ENCODE data around the gene EBI3. TPM values are rescaled to one million over a fixed set of nuclear protein-coding genes. Genes with fewer than 3 reads are reported as not detected.
"Not testable (repeated sequence)": the region's sequence is repeated elsewhere in the genome, so short reads cannot be mapped to it uniquely, and the experiment has no call there.

The EBI3 gene
- total RNA-seq, 4 donors from 2014 or later = 0.27 to 5.0 (median 0.44) TPM

GRCh38 chr19:4215807-4216206 is 13.5 kb upstream of the EBI3 start:
- Histone ChIP-seq H3K27me3 (peaks cover 0 to 22% (median 0%) of the 10 kb centered on the region in 4 donors), H3K36me3 (no peaks in the 10 kb centered on the region), H3K27ac (no peak overlapping the region), H3K4me3 (no peak overlapping the region), H3K4me1 (peaks cover 0 to 3% (median 0%) of the 10 kb centered on the region in 3 donors), H3K9me3 (no peaks in the 10 kb centered on the region)
- intact Hi-C loops (cut with DNase I) = no loop called here
- no peak for DNase-seq
- TF ChIP-seq CTCF (IDR thresholded peaks at IDR 0.05) = no peak
- TF ChIP-seq POLR2A (IDR thresholded peaks at IDR 0.05) = no peak
- WGBS, 2 donors = 47 to 54% methylated on average over 7 to 8 of the region's 10 CpGs

- no peak overlapping the region for H3K4me3 ChIP-seq
- H3K4me1 ChIP-seq = peaks cover 0 to 3% (median 0%) of the 10 kb centered on the region in 3 donors
- TF ChIP-seq CTCF (IDR thresholded peaks at IDR 0.05) = no peak
- TF ChIP-seq POLR2A (IDR thresholded peaks at IDR 0.05) = no peak
- intact Hi-C loops (cut with DNase I) = no loop called here
- peaks cover 0 to 15% (median 0%) of the 10 kb centered on the region in 4 donors for H3K27me3 ChIP-seq
- WGBS, 2 donors = 74 to 75% methylated on average over 6 of the region's 6 CpGs
- H3K9me3 ChIP-seq = no peaks in the 10 kb centered on the region
- H3K36me3 ChIP-seq = no peaks in the 10 kb centered on the region
- no peak for DNase-seq
- H3K27ac ChIP-seq = no peak overlapping the region
Measured at GRCh38 chr19:4216846-4217245, 12.5 kb upstream of the EBI3 start.

GRCh38 chr19:4217429-4218264 is 11.7 kb upstream of the EBI3 start:
- TF ChIP-seq CTCF (IDR thresholded peaks at IDR 0.05) (no peak), POLR2A (IDR thresholded peaks at IDR 0.05) (no peak)
- peaks cover 0 to 7% (median 0%) of the 10 kb centered on the region in 4 donors for H3K27me3 ChIP-seq
- H3K9me3 ChIP-seq = no peaks in the 10 kb centered on the region
- H3K27ac ChIP-seq = no peak overlapping the region
- no peak for DNase-seq
- intact Hi-C loops (cut with DNase I) = no loop called here
- 91 to 94% methylated on average over 5 to 46 of the region's 81 CpGs for WGBS, 2 donors
- no peaks in the 10 kb centered on the region for H3K36me3 ChIP-seq
- H3K4me1 ChIP-seq = no peaks in the 10 kb centered on the region
- H3K4me3 ChIP-seq = no peak overlapping the region

GRCh38 chr19:4218523-4218922 is 10.8 kb upstream of the EBI3 start:
- H3K27ac ChIP-seq; H3K4me3 ChIP-seq; DNase-seq; H3K4me1 ChIP-seq; H3K9me3 ChIP-seq; H3K36me3 ChIP-seq; intact Hi-C loops (cut with DNase I); H3K27me3 ChIP-seq: not testable (repeated sequence)
- 100% methylated on average over 1 of the region's 1 CpG for WGBS, 2 donors

GRCh38 chr19:4220188-4220587 is 9.1 kb upstream of the EBI3 start:
- TF ChIP-seq POLR2A (IDR thresholded peaks at IDR 0.05) (no peak), CTCF (IDR thresholded peaks at IDR 0.05) (no peak)
- Histone ChIP-seq H3K27ac (no peak overlapping the region), H3K4me3 (no peak overlapping the region), H3K4me1 (no peaks in the 10 kb centered on the region), H3K9me3 (no peaks in the 10 kb centered on the region), H3K27me3 (no peaks in the 10 kb centered on the region), H3K36me3 (no peaks in the 10 kb centered on the region)
- no peak for DNase-seq
- WGBS, 2 donors = 79 to 94% methylated on average over 7 of the region's 7 CpGs
- intact Hi-C loops (cut with DNase I) = no loop called here
